Raji (cell line): ENCODE data around the gene ITPRIP.

Experiments used
- POLR2A ChIP-seq: IDR thresholded peaks from 2 replicates; pipeline ENCODE4 v1.6.1; 2011; ENCODE audit warnings: low read depth, low read length, control low read depth; ENCODE audit not compliant: insufficient read depth

ITPRIP gene

GRCh38 chr10:104333728-104334373 is 4.4 kb downstream of the ITPRIP start:
- no peak for TF ChIP-seq POLR2A

- no peak for TF ChIP-seq POLR2A
These were observed 5.1 kb downstream of the ITPRIP start for GRCh38 chr10:104333032-104333727.

GRCh38 chr10:104332243-104333031 is 5.8 kb downstream of the ITPRIP start:
- TF ChIP-seq POLR2A = no peak

- TF ChIP-seq POLR2A = no peak
These were observed 6.9 kb downstream of the ITPRIP start for GRCh38 chr10:104331208-104331838.

- no peak for TF ChIP-seq POLR2A
These were observed 7.8 kb downstream of the ITPRIP start for GRCh38 chr10:104330168-104331110.

- TF ChIP-seq POLR2A = no peak
These were observed 8.5 kb downstream of the ITPRIP start for GRCh38 chr10:104329735-104330134.

GRCh38 chr10:104328896-104329710 is 9.2 kb downstream of the ITPRIP start:
- TF ChIP-seq POLR2A = no peak

- TF ChIP-seq POLR2A = no peak
These were observed 9.7 kb downstream of the ITPRIP start for GRCh38 chr10:104328646-104328895.

- no peak for TF ChIP-seq POLR2A
These were observed 10.3 kb downstream of the ITPRIP start for GRCh38 chr10:104327745-104328645.

GRCh38 chr10:104326991-104327610 is 11.2 kb downstream of the ITPRIP start:
- TF ChIP-seq POLR2A = no peak

GRCh38 chr10:104325436-104326435 is 12.5 kb downstream of the ITPRIP start:
- no peak for TF ChIP-seq POLR2A

GRCh38 chr10:104324931-104325330 is 13.3 kb downstream of the ITPRIP start:
- TF ChIP-seq POLR2A = no peak
